H9 (cell line): ENCODE measurements around the gene RPGRIP1L. TPM values are rescaled to one million over a fixed set of nuclear protein-coding genes. Genes with fewer than 3 reads are reported as not detected.

Experiments
- DNase-seq: peaks from one replicate; pipeline ENCODE4 v3.0.0-alpha.2; 2017
- H2AFZ ChIP-seq: one replicate; pipeline ENCODE4 v1.6.1; 2013; ENCODE audit warnings: mild to moderate bottlenecking, low read length, control low read depth, moderate library complexity
- H2AK5ac ChIP-seq: 2 replicates; pipeline ENCODE4 v1.6.1; 2013; ENCODE audit warnings: low read length, control low read depth, mixed read lengths; ENCODE audit not compliant: insufficient read length
- H2BK120ac ChIP-seq: one replicate; pipeline ENCODE4 v1.6.1; 2013; ENCODE audit warnings: low read depth, mild to moderate bottlenecking, low read length, control low read depth, inconsistent platforms; ENCODE audit not compliant: poor library complexity, severe bottlenecking
- H2BK12ac ChIP-seq: 2 replicates; pipeline ENCODE4 v1.6.1; 2013; ENCODE audit warnings: low read length, control low read depth, mixed read lengths, low read depth; ENCODE audit not compliant: insufficient read length
- H2BK15ac ChIP-seq: 2 replicates; pipeline ENCODE4 v1.6.1; 2013; ENCODE audit warnings: low read depth, low read length, control low read depth
- H2BK20ac ChIP-seq: one replicate; pipeline ENCODE4 v1.6.1; 2013; ENCODE audit warnings: low read depth, mild to moderate bottlenecking, low read length, control low read depth, inconsistent platforms; ENCODE audit not compliant: poor library complexity, severe bottlenecking
- H2BK5ac ChIP-seq: 2 replicates; pipeline ENCODE4 v1.6.1; 2013; ENCODE audit warnings: low read length, control low read depth, mixed read lengths; ENCODE audit not compliant: insufficient read length
- H3K14ac ChIP-seq: 2 replicates; pipeline ENCODE4 v1.6.1; 2013; ENCODE audit warnings: low read length, control low read depth; ENCODE audit not compliant: insufficient read depth
- H3K18ac ChIP-seq: 2 replicates; pipeline ENCODE4 v1.6.1; 2013; ENCODE audit warnings: low read depth, mild to moderate bottlenecking, mixed read lengths, low read length, control low read depth; ENCODE audit not compliant: insufficient read length
- H3K23ac ChIP-seq: 2 replicates; pipeline ENCODE4 v1.6.1; 2013; ENCODE audit warnings: low read length, control low read depth, mixed read lengths, low read depth; ENCODE audit not compliant: insufficient read length
- H3K23me2 ChIP-seq: 2 replicates; pipeline ENCODE4 v1.6.1; 2013; ENCODE audit warnings: low read depth, mild to moderate bottlenecking, mixed read lengths, low read length, control low read depth; ENCODE audit not compliant: insufficient read length, poor library complexity, severe bottlenecking
- H3K27ac ChIP-seq: 2 replicates; pipeline ENCODE4 v1.5.1; 2013; ENCODE audit warnings: low read length, control low read depth, mixed read lengths, low read depth; ENCODE audit not compliant: insufficient read length
- H3K27me3 ChIP-seq: 2 replicates; pipeline ENCODE4 v1.6.1; 2013; ENCODE audit warnings: low read length, control low read depth, inconsistent platforms; ENCODE audit not compliant: insufficient read depth
- H3K4ac ChIP-seq: 2 replicates; pipeline ENCODE4 v1.6.1; 2013; ENCODE audit warnings: low read depth, mild to moderate bottlenecking, control low read depth, inconsistent platforms, low read length, moderate library complexity
- H3K4me1 ChIP-seq: 2 replicates; pipeline ENCODE4 v1.6.1; 2013; ENCODE audit warnings: low read length, control low read depth, inconsistent platforms; ENCODE audit not compliant: insufficient read depth
- H3K4me2 ChIP-seq: 2 replicates; pipeline ENCODE4 v1.6.1; 2013; ENCODE audit warnings: low read length, control low read depth, mixed read lengths; ENCODE audit not compliant: insufficient read length, insufficient read depth
- H3K56ac ChIP-seq: 2 replicates; pipeline ENCODE4 v1.6.1; 2013; ENCODE audit warnings: low read depth, mild to moderate bottlenecking, mixed read lengths, low read length, control low read depth; ENCODE audit not compliant: insufficient read length
- H3K79me1 ChIP-seq: 2 replicates; pipeline ENCODE4 v1.6.1; 2013; ENCODE audit warnings: low read depth, mild to moderate bottlenecking, moderate library complexity, low read length, control low read depth, inconsistent platforms; ENCODE audit not compliant: insufficient read depth, poor library complexity, severe bottlenecking
- H3K79me2 ChIP-seq: 2 replicates; pipeline ENCODE4 v1.6.1; 2013; ENCODE audit warnings: low read length, control low read depth, inconsistent platforms; ENCODE audit not compliant: insufficient read depth
- H3K9ac ChIP-seq: 2 replicates; pipeline ENCODE4 v1.6.1; 2013; ENCODE audit warnings: low read length, control low read depth, mixed read lengths; ENCODE audit not compliant: insufficient read length; ENCODE audit errors: extremely low read depth
- H3K9me3 ChIP-seq: one replicate; pipeline ENCODE4 v1.6.1; 2013; ENCODE audit warnings: low read depth, low read length, inconsistent platforms; ENCODE audit not compliant: control insufficient read depth
- H3T11ph ChIP-seq: one replicate; pipeline ENCODE4 v1.6.1; 2013; ENCODE audit warnings: mild to moderate bottlenecking, low read length, control low read depth, inconsistent platforms
- H4K20me1 ChIP-seq: one replicate; pipeline ENCODE4 v1.6.1; 2013; ENCODE audit not compliant: control insufficient read depth, insufficient read length, insufficient read depth
- H4K5ac ChIP-seq: 2 replicates; pipeline ENCODE4 v1.6.1; 2013; ENCODE audit warnings: low read depth, mild to moderate bottlenecking, mixed read lengths, low read length, control low read depth; ENCODE audit not compliant: insufficient read length
- H4K8ac ChIP-seq: replicated peaks from 2 replicates; pipeline ENCODE4 v1.6.1; 2013; ENCODE audit warnings: low read length, control low read depth, mixed read lengths, low read depth; ENCODE audit not compliant: insufficient read length
- H4K91ac ChIP-seq: 2 replicates; pipeline ENCODE4 v1.6.1; 2013; ENCODE audit warnings: low read depth, mild to moderate bottlenecking, moderate library complexity, mixed read lengths, low read length, control low read depth; ENCODE audit not compliant: insufficient read length
- H3K27ac Mint-ChIP-seq, 3 experiments: 2 replicates in 2 of 3; 3 replicates in 1 of 3; pipeline ENCODE4 v1.8.0; 2020 to 2021; ENCODE audit warnings: mixed read lengths in 3 of 3, mild to moderate bottlenecking in 1 of 3, moderate library complexity in 1 of 3
- H3K27me3 Mint-ChIP-seq: 2 replicates; pipeline ENCODE4 v1.8.0; 2021; ENCODE audit warnings: low read depth, mild to moderate bottlenecking, moderate library complexity, mixed read lengths
- H3K36me3 Mint-ChIP-seq, 3 experiments: 2 replicates in 2 of 3; 3 replicates in 1 of 3; pipeline ENCODE4 v1.8.0; 2020 to 2021; ENCODE audit warnings: low read depth in 3 of 3, mixed read lengths in 3 of 3; ENCODE audit not compliant: insufficient read depth in 1 of 3
- H3K4me1 Mint-ChIP-seq, 2 experiments: 2 replicates each; pipeline ENCODE4 v1.8.0; 2020; ENCODE audit warnings: mixed read lengths in 2 of 2
- H3K4me3 Mint-ChIP-seq, 2 experiments: 2 replicates in 1 of 2; 3 replicates in 1 of 2; pipeline ENCODE4 v1.8.0; 2020 to 2021; ENCODE audit warnings: mild to moderate bottlenecking in 2 of 2, mixed read lengths in 2 of 2, moderate library complexity in 1 of 2
- H3K9me3 Mint-ChIP-seq, 2 experiments: 2 replicates in 1 of 2; 3 replicates in 1 of 2; pipeline ENCODE4 v1.8.0; 2020; ENCODE audit warnings: mild to moderate bottlenecking in 2 of 2, mixed read lengths in 2 of 2, moderate library complexity in 1 of 2
- WGBS: extraction: QIAGEN DNeasy Blood & Tissue Kit; methylation state at CpG from one replicate; pipeline ENCODE4 v1.1.7; 2013; ENCODE audit warnings: missing lambda C conversion rate, low lambda C conversion rate, mixed read lengths; ENCODE audit not compliant: insufficient read length; ENCODE audit errors: extremely low coverage; 5-methylcytosine and 5-hydroxymethylcytosine counted together
- total RNA-seq: library from RNA; stranded (reverse); gene quantifications from 2 replicates; pipeline ENCODE4 v1.2.1, GENCODE V29; 2021
- TF ChIP-seq, protein P1 (sequence below): fragments of 200-600 bp; sonication (generic); conservative IDR thresholded peaks from 3 replicates; pipeline ENCODE4 v1.8.0; 2021; ENCODE audit warnings: antibody characterized with exemption, mild to moderate bottlenecking

RPGRIP1L gene
- total RNA-seq, 1 experiment from 2014 or later = 11.7 TPM

DNA sequence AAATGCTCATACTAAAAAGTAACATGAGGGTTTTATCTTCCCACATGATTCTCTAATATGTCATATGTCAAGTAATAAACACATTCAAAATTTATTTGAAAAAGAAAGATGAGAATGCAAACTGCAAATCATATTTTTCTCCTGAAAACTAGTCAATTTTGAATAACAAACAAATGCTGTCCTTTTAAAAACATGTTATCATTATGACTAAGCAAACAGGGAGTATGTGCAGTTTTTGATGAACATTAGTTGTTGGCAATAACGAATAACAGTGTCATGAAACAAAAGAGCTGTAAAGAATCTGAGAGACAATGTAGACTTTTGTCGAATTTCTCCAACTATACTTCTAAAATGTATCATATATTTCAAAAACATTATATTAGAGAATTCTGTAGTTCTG is 34.8 kb downstream of the RPGRIP1L start:
- Histone ChIP-seq H3K14ac (no peak overlapping the region), H3K79me1 (no peaks in the 10 kb centered on the region), H3K27ac (no peak overlapping the region), H2BK5ac (no peak overlapping the region), H2BK15ac (no peak overlapping the region), H2BK120ac (no peak overlapping the region), H3T11ph (no peak overlapping the region), H4K20me1 (no peaks in the 10 kb centered on the region), H2BK20ac (no peak overlapping the region), H3K9me3 (no peaks in the 10 kb centered on the region), H3K4me2 (no peak overlapping the region), H2BK12ac (no peak overlapping the region), H3K4ac (no peak overlapping the region), H4K91ac (no peak overlapping the region), H4K5ac (no peak overlapping the region), H2AK5ac (no peak overlapping the region), H4K8ac (no peak overlapping the region), H3K23me2 (no peaks in the 10 kb centered on the region), H3K18ac (no peak overlapping the region), H3K56ac (no peak overlapping the region), H2AFZ (no peak overlapping the region), H3K23ac (no peak overlapping the region), H3K4me1 (no peaks in the 10 kb centered on the region), H3K27me3 (no peaks in the 10 kb centered on the region), H3K79me2 (no peaks in the 10 kb centered on the region), H3K9ac (no peak overlapping the region)
- Mint-ChIP-seq H3K27me3 (no peaks in the 10 kb centered on the region), H3K4me3 (no peak overlapping the region), H3K27ac (no peak overlapping the region), H3K9me3 (no peaks in the 10 kb centered on the region), H3K4me1 (peaks cover 4 to 8% of the 10 kb centered on the region in 2 experiments; a peak in 2 of 4 replicates), H3K36me3 (no peaks in the 10 kb centered on the region)
- TF ChIP-seq, protein P1, sequence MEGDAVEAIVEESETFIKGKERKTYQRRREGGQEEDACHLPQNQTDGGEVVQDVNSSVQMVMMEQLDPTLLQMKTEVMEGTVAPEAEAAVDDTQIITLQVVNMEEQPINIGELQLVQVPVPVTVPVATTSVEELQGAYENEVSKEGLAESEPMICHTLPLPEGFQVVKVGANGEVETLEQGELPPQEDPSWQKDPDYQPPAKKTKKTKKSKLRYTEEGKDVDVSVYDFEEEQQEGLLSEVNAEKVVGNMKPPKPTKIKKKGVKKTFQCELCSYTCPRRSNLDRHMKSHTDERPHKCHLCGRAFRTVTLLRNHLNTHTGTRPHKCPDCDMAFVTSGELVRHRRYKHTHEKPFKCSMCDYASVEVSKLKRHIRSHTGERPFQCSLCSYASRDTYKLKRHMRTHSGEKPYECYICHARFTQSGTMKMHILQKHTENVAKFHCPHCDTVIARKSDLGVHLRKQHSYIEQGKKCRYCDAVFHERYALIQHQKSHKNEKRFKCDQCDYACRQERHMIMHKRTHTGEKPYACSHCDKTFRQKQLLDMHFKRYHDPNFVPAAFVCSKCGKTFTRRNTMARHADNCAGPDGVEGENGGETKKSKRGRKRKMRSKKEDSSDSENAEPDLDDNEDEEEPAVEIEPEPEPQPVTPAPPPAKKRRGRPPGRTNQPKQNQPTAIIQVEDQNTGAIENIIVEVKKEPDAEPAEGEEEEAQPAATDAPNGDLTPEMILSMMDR = no peak
- no peak for DNase-seq
- no CpG with 5 or more reads among the region's 2 CpGs for WGBS
